GM18870 (cell line): Measurements from ENCODE around the gene NADSYN1.

ENCODE experiments used
- ATAC-seq: cut with Tn5 transposase; IDR thresholded peaks from one replicate; pipeline ENCODE4 v1.9.1; 2021; ENCODE audit warnings: moderate library complexity; ENCODE audit not compliant: unreplicated experiment

NADSYN1 gene

DNA sequence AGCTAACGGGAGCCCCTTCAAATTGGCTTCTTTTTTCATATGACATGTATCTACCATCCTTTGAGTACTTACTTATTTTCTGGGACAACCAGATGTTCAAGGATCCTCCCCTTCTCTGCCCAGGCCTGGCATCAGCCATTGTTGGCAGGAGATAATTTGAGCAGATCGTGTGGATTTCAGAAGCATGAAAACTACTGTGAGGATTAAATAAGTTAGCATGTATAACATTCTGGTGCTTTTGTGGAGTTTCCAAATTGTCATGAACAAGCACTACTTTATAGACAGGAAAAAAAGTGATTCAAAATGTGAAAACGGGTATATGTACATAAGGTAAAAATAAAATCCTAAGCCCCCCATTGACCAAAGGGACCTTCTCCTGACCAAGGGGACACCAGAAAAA, 2.1 kb upstream of the NADSYN1 start:
- no peak for ATAC-seq

GRCh38 chr11:71451596-71452198, 1.3 kb upstream of the NADSYN1 start:
- no peak for ATAC-seq

DNA sequence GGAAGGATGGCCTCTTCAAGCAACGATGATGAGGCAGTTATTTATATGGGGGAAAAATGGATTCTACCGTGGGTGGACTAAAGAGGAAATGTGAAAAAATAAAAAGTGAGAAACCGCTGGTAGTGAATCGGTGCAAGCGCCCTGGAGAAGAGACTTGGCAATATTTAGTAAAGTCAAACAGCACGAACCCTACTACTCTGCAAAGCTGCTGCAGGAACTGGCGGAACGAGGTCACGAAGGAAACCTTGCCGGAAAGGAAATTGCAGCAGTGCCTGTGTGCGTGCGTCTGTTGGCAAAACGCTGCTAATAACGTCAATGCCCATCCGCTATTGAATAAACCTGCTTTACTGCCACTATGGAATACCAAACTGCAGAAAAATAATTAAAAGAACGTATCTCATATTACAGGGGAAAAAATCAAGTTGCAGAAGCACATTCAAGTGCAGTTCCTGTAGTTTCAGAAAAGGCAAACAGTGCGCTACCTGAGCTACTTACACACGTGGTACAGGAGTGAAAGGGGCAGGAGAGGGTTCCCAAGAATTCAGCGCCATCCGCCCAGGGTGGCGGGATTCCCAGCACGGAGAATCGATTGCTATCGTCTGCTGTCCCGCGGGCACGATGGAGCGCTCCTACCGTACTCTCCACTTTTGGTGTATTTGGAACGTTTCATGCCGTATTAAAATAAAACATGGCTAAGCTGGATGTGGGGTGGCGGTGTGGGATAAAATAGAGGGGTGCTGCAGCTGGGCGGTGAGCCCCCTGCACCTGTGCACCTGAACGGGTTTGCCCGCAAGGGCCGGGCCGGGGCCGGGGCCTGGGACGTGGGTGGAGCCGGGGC, 585 bp upstream of the NADSYN1 start:
- ATAC-seq = no peak

DNA sequence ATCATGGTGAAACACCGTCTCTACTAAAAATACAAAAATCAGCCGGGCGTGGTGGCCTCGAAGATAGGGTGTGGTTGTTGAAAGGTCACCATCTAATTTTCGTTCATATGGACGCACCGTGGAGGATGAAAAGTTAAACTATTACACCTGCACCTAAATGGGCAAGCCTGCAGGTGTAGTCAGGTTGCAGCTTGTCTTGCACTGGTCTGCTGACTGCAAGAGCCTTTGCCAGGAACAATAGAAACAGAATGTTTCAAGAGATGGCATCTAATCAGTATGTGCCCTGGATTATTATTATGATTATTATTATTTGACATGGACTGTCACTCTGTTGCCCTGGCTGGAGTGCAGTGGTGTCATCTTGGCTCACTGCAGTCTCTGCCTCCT, 908 bp downstream of the NADSYN1 start:
- no peak for ATAC-seq

DNA sequence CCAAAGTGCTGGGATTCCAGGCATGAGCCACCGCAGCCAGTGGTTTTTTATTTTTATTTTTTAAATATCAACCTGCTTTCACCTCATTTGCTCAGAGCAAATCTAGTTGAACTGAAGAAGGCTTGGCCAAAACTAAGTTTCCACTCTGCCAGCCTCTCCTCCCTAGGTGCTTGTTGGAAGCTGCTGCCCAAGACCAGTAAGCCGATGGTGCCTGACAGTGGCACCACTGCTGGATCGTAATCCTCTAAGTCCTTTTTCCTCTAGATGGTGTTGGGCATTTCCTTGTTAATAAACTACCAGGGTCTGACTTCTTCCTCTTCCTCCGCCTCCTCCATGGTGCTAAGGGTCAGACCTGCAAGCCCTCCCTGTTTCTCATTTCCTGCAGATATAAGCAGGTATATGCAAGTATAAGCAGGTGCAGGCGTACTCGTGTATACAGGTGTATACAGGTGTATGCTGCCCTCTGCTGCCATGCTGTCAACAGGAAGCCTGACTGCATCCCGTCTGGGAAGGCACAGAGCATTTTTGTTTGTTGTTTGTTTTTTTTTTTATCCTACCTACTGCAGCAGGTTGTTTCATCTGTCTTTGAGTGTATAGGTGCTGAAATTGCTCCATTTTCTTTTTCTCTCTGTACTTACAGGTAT, 1.6 kb downstream of the NADSYN1 start:
- no peak for ATAC-seq

GRCh38 chr11:71456294-71456693, 3.3 kb downstream of the NADSYN1 start:
- no peak for ATAC-seq

DNA sequence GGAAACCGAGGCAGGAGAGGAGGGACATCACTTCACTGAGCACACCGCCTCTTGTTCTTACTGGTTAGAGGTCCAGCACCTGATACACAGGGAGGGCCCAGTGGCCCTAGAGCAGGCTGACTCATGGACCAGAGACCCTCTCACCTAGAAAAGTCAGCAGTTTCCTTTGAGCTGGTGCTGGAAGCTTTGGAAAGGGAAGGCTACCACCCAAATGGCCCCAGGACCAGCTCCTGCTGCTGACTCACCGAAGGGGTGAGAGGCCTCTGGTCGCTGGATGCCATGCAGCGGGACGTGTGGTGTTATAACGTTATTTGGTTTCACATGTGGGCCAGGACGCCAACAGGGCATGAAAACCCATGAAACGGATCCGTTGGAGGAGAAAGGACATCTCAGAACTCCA, 3.8 kb downstream of the NADSYN1 start:
- ATAC-seq = no peak

GRCh38 chr11:71458146-71459070, 5.4 kb downstream of the NADSYN1 start:
- no peak for ATAC-seq

DNA sequence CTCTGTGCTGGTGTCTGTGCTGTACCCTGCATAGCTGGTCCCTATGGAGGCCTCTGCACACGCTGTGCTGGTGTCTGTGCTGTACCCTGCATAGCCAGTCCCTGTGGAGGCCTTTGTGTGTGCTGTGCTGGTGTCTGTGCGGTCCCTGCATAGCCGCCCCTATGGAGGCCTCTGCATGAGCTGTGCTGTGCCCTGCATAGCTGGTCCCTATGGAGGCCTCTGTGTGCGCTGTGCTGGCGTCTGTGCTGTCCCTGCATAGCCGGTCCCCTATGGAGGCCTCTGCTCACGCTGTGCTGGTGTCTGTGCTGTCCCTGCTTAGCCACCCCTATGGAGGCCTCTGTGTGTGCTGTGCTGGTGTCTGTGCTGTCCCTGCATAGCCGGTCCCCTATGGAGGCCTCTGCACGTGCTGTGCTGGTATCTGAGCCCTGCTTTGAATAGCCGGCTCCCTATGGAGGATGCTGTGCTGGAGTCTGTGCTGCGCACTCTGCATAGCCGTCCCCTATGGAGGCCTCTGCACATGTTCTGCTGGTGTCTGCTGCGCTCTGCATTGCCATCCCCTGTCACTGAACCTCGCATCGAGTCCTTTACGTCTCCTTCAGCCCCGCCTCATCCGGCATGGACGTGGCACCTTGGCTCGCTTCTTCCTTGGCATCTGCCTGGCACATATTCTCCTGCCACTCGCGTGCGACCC, 6.2 kb downstream of the NADSYN1 start:
- ATAC-seq = no peak

DNA sequence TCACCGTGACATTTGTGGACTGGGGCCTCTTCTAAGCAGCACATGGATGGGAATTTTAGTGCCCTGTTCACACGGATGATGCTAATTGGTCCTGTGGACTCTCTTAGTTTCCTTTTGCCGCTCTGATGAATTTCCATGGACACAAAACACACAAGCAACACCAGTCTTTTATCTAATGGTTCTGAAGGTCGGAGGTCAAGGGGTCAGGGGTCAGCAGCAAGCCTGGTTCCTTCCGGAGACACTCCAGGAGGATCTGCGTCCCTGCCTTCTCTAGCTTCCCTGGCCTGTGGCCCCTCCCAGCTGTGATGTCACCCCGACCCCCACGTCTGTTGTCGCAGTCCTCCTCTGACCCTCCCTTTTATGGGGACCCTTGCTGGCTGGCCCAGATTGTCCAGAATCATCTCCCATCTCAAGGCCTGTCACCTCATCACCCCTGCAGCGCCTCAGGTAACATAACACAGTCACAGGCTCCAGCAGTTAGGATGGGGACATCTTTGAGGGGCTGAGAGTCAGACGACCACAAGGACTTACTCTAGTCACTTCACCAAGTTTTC, 6.8 kb downstream of the NADSYN1 start:
- no peak for ATAC-seq

DNA sequence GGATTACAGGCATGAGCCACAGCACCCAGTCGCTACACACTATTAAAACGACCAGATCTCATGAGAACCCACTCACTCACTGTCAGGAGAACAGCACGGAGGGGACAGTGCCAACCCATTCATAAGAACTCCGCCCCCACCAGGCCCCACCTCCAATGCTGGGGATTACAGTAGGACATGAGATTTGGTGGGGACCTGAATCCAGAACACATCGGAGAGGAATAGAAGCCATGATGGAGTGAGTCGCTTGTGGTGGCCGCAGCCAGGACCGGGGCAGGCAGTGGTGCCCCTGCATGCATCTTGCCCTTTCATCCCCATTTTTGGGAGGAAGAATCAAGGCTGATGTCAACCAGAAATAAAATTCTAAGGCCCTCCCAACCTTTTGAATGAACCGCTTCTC, 8.7 kb downstream of the NADSYN1 start:
- ATAC-seq = no peak

DNA sequence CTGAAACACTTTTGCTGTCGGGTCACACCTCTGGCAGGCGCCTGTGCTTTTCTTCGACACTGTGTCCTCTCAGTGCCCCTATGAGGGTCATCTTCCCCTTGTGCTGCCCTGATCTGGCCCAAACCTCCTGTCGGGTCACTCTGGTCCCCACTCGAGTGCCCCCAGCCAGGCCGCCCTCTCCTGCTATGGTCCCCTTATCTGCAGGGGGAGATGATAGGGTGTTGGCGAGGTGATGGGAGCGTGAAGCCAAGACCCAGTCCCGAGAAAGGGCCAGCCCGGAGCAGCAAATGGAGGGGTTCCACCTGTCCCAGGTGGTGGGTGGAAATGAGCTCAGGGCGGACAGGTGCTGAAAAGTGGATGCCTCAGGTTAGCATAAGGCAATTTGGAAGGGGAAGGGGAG, 9.7 kb downstream of the NADSYN1 start:
- ATAC-seq = no peak

DNA sequence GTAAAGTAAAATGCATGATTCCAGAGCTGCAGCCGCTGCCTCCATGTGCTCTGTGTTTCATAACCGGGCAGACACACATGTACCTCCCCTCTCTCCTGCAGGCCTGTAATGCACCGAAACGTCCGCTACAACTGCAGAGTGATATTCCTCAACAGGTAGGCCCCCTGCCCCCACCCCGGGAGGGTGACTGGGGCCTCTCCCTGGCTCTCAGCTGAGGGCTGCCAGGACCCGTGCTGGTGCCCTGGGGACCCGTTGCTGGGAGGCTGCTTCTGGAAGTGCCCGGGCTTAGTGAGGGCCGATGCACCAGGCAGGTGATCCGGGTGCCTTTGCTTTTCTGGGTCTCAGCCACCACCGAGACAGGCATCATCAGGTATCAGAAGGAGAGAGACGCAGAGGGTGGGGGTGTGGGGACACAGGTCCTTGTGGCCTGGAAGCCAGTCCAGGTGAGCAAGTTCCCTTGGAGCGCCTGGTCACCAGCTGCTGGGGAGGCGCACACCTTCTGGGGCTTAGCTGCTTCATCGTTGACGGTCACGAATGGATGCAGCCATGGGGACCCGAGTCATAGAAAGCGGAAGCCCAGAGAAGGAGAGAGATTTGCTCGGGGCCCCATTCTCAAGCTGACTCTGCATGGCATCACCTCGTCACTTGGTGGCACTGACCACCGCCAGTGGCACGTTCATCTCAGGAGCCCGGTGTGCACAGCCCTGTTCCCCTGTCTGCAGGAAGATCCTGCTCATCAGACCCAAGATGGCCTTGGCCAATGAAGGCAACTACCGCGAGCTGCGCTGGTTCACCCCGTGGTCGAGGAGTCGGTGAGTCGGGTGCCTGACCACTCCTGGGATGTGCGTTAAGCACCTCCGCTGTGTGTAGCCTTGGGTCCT, 10.6 kb downstream of the NADSYN1 start:
- no peak for ATAC-seq

GRCh38 chr11:71465054-71465453, 12.1 kb downstream of the NADSYN1 start:
- no peak for ATAC-seq

DNA sequence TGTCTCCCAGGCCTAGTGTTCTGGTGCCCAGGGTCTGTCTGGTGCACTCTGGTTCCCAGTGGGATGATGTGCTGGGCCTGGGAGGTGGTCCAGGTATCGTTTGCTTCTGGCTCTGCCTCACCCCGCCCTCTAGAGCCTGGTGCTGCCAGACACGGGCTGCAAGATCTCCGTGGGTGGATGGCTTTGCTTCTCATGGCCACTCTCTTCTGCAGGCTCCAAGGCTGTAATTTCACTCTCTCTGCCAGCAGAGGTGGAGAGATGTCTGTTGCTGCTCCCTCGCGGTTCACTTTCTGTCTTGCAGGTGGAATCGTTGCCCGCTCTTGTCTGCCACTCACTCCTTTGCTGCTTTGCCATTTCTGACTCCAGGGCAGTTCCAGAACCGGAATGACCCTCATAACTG, 13.4 kb downstream of the NADSYN1 start:
- no peak for ATAC-seq

- ATAC-seq = no peak
Observed at GRCh38 chr11:71467164-71467563, 14.2 kb downstream of the NADSYN1 start.

DNA sequence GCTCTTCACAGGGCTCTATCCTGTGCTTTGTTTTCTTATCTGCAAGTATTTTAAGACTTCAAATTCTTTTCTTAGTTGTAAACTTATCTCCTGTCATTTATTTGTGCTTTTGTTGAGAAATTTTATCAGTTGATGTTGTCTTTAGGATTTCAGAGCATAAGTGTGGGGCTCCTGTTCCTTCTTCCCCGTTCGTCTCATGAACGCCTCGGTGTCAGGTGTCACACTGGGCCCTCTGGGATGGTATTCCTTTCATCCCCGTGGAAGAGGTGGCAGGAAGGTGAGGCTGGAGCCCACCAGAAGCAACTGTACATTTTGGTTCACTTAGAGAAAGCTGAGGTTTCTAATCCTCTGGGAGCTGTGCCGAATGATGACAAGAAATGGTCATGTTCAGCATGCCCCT, 17.9 kb downstream of the NADSYN1 start:
- no peak for ATAC-seq

GRCh38 chr11:71472357-71472885, 19.4 kb downstream of the NADSYN1 start:
- no peak for ATAC-seq
